ENCODE measurements around the gene SF3B3. TPM values are rescaled to one million over a fixed set of nuclear protein-coding genes. Genes with fewer than 3 reads are reported as not detected.

The SF3B3 gene
- total RNA-seq, 1 experiment from 2014 or later: 403 TPM

DNA sequence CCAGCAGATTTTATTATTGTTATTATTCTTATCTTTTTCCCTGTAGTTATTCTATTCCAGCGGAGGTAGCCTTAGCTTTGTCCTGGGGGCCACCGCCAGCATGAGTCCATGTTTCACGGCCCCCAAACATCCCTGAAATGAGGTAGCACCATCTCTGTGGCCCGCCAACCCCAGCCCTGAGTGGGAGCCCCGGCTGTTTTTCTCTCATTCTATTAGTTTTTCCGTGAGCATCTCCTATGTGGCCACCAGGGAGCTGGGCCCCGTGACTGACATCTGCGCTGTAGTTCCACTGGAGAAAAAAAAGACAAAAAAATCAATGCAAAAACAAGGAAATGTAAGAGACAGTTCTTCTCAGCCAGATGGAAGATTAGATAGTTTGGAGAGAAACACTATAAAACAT lies 79.2 kb downstream of the SF3B3 start:
- ChIA-PET CTCF (no interaction called here), POLR2A (no interaction called here)

DNA sequence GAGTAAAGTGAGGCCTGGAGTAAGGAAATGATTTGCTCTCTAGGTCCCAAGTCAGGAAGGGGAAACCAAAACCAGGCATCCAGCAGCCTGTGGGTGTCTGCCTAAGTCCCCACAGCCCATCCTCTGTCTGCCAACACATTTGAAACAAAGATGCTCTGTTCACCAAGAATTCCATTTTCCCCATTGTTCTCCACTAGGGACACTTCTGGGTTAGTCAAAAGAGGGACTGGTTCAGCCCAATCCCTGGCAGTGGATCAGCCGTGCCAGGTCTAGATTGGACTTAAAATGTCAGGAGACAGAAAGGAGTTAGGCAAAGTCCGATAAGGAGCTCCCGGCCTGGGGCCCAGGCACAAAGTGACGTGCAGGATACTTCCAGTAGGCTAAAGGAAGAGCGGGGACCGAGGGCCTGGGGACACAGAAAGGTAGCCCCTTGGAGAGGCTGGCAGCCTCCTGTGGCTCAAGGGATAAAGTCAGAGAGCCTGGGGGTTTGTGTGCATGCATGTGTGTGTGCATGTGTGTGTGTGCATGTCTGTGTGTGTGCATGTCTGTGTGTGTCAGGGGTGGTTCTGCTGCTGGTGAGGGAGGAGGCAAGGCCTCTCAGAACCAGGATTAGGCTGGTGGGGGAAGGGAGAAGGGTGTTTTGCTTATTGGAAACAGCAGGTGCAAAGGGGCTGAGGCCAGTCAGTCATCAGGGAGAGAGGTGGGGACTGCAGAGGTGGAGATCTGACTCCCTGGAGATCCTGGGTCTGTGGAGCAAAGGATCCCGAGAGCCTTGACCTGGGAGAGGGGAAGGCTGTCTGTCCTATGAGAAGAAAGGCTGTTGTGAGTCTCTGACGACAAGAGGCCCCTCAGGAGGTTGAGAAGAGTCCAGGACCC lies 81.0 kb downstream of the SF3B3 start:
- no peak overlapping the region for H3K27ac ChIP-seq (ENCODE audit: low read depth, low read length)
- no peak overlapping the region for H3K9ac ChIP-seq (ENCODE audit: low read length)
- ATAC-seq (peak; percentile 44), DNase-seq (ENCODE audit: low read depth, low spot score) (no peak)
- H4K20me1 ChIP-seq (ENCODE audit: insufficient read depth): no peaks in the 10 kb centered on the region
- H3K4me1 ChIP-seq (ENCODE audit: control insufficient read depth in 1 of 2, insufficient read depth in 2 of 2, low read length in 2 of 2): peaks cover 4 to 8% of the 10 kb centered on the region in 2 experiments; a peak in 3 of 4 replicates
- POLR2A ChIA-PET: no interaction called here
- no peaks in the 10 kb centered on the region for H3K27me3 ChIP-seq (ENCODE audit: insufficient read depth, low read length)
- H3K79me2 ChIP-seq (ENCODE audit: insufficient read depth, low read length): no peaks in the 10 kb centered on the region
- CTCF ChIA-PET: no interaction called here
- TF ChIP-seq, protein P1, sequence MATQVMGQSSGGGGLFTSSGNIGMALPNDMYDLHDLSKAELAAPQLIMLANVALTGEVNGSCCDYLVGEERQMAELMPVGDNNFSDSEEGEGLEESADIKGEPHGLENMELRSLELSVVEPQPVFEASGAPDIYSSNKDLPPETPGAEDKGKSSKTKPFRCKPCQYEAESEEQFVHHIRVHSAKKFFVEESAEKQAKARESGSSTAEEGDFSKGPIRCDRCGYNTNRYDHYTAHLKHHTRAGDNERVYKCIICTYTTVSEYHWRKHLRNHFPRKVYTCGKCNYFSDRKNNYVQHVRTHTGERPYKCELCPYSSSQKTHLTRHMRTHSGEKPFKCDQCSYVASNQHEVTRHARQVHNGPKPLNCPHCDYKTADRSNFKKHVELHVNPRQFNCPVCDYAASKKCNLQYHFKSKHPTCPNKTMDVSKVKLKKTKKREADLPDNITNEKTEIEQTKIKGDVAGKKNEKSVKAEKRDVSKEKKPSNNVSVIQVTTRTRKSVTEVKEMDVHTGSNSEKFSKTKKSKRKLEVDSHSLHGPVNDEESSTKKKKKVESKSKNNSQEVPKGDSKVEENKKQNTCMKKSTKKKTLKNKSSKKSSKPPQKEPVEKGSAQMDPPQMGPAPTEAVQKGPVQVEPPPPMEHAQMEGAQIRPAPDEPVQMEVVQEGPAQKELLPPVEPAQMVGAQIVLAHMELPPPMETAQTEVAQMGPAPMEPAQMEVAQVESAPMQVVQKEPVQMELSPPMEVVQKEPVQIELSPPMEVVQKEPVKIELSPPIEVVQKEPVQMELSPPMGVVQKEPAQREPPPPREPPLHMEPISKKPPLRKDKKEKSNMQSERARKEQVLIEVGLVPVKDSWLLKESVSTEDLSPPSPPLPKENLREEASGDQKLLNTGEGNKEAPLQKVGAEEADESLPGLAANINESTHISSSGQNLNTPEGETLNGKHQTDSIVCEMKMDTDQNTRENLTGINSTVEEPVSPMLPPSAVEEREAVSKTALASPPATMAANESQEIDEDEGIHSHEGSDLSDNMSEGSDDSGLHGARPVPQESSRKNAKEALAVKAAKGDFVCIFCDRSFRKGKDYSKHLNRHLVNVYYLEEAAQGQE (IDR thresholded peaks at IDR 0.05; ENCODE audit: low read depth): no peak
- TF ChIP-seq, protein P2, sequence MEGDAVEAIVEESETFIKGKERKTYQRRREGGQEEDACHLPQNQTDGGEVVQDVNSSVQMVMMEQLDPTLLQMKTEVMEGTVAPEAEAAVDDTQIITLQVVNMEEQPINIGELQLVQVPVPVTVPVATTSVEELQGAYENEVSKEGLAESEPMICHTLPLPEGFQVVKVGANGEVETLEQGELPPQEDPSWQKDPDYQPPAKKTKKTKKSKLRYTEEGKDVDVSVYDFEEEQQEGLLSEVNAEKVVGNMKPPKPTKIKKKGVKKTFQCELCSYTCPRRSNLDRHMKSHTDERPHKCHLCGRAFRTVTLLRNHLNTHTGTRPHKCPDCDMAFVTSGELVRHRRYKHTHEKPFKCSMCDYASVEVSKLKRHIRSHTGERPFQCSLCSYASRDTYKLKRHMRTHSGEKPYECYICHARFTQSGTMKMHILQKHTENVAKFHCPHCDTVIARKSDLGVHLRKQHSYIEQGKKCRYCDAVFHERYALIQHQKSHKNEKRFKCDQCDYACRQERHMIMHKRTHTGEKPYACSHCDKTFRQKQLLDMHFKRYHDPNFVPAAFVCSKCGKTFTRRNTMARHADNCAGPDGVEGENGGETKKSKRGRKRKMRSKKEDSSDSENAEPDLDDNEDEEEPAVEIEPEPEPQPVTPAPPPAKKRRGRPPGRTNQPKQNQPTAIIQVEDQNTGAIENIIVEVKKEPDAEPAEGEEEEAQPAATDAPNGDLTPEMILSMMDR (IDR thresholded peaks at IDR 0.05 in 2 of 3, conservative IDR thresholded peaks at IDR 0.05 in 1 of 3; ENCODE audit: borderline replicate concordance in 1 of 3, insufficient read depth in 1 of 3, low read depth in 2 of 3, low read length in 2 of 3): 0 out of 6 replicates have a peak, but pooled peaks of 1 of the 3 experiments have one; percentile 13
- no peaks in the 10 kb centered on the region for H3K9me3 ChIP-seq (ENCODE audit: control insufficient read depth in 1 of 2, insufficient read depth in 1 of 2, low read depth in 1 of 2, low read length in 2 of 2)
- H3K9me2 ChIP-seq (ENCODE audit: insufficient read depth): no peaks in the 10 kb centered on the region
- BruUV-seq (replicated peaks): no TSS peak
- H3K4me2 ChIP-seq (ENCODE audit: low read length): no peak overlapping the region
- no peak overlapping the region for H3K4me3 ChIP-seq (replicated peaks in 1 of 2; ENCODE audit: low read depth in 1 of 2, low read length in 2 of 2)
- H2AFZ ChIP-seq (ENCODE audit: low read depth, low read length, poor library complexity, severe bottlenecking): no peak overlapping the region
- no peaks in the 10 kb centered on the region for H3K36me3 ChIP-seq (ENCODE audit: control insufficient read depth in 1 of 2, insufficient read depth in 2 of 2, low read length in 2 of 2)
- RAD21 ChIA-PET (ENCODE audit: low non-redundant PET in 1 of 2, low total read pairs in 2 of 2, uncharacterized antibody in 2 of 2, unreplicated experiment in 2 of 2): no interaction called here
- intact Hi-C loops (cut with micrococcal nuclease): no loop called here

More for the DNA sequence above, 79.2 kb downstream of the SF3B3 start:
- Histone ChIP-seq H3K4me2 (ENCODE audit: low read length) (no peak overlapping the region), H3K79me2 (ENCODE audit: insufficient read depth, low read length) (no peaks in the 10 kb centered on the region), H3K9me3 (ENCODE audit: control insufficient read depth in 1 of 2, insufficient read depth in 1 of 2, low read depth in 1 of 2, low read length in 2 of 2) (no peaks in the 10 kb centered on the region), H2AFZ (ENCODE audit: low read depth, low read length, poor library complexity, severe bottlenecking) (no peak overlapping the region), H3K9me2 (ENCODE audit: insufficient read depth) (no peaks in the 10 kb centered on the region), H3K27me3 (ENCODE audit: insufficient read depth, low read length) (no peaks in the 10 kb centered on the region), H3K27ac (ENCODE audit: low read depth, low read length) (no peak overlapping the region), H3K4me1 (ENCODE audit: control insufficient read depth in 1 of 2, insufficient read depth in 2 of 2, low read length in 2 of 2) (no peaks in the 10 kb centered on the region), H4K20me1 (ENCODE audit: insufficient read depth) (no peaks in the 10 kb centered on the region), H3K4me3 (replicated peaks in 1 of 2; ENCODE audit: low read depth in 1 of 2, low read length in 2 of 2) (no peak overlapping the region), H3K9ac (ENCODE audit: low read length) (no peak overlapping the region), H3K36me3 (ENCODE audit: control insufficient read depth in 1 of 2, insufficient read depth in 2 of 2, low read length in 2 of 2) (no peaks in the 10 kb centered on the region)
- DNase-seq (ENCODE audit: low read depth, low spot score): no peak
- BruUV-seq (replicated peaks): no TSS peak
- RAD21 ChIA-PET (ENCODE audit: low non-redundant PET in 1 of 2, low total read pairs in 2 of 2, uncharacterized antibody in 2 of 2, unreplicated experiment in 2 of 2): interaction anchor here in 1 of 2 experiments (0.7 kb wide), 1 partner anchor 169 kb away, joined by 3 read pairs; no protein-coding TSS in a partner anchor
- intact Hi-C loops (cut with micrococcal nuclease): no loop called here
- ATAC-seq: no peak; the same call in 1 of the 2 replicates
- TF ChIP-seq POLR2AphosphoS5 (IDR thresholded peaks at IDR 0.05; ENCODE audit: low read depth, low read length) (no peak), ELF1 (IDR thresholded peaks at IDR 0.05; ENCODE audit: borderline replicate concordance, low read depth) (no peak), CEBPB (IDR thresholded peaks at IDR 0.05; ENCODE audit: low read depth) (no peak), SIN3A (IDR thresholded peaks at IDR 0.05; ENCODE audit: low read depth) (no peak)
- TF ChIP-seq, protein P3, sequence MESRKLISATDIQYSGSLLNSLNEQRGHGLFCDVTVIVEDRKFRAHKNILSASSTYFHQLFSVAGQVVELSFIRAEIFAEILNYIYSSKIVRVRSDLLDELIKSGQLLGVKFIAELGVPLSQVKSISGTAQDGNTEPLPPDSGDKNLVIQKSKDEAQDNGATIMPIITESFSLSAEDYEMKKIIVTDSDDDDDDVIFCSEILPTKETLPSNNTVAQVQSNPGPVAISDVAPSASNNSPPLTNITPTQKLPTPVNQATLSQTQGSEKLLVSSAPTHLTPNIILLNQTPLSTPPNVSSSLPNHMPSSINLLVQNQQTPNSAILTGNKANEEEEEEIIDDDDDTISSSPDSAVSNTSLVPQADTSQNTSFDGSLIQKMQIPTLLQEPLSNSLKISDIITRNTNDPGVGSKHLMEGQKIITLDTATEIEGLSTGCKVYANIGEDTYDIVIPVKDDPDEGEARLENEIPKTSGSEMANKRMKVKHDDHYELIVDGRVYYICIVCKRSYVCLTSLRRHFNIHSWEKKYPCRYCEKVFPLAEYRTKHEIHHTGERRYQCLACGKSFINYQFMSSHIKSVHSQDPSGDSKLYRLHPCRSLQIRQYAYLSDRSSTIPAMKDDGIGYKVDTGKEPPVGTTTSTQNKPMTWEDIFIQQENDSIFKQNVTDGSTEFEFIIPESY (IDR thresholded peaks at IDR 0.05; ENCODE audit: extremely low read depth, insufficient replicate concordance, low read length): no peak
